Suprapubic skin (tissue), 4 donors: Measurements from ENCODE around the gene TRPM1. TPM values are rescaled to one million over a fixed set of nuclear protein-coding genes. Genes with fewer than 3 reads are reported as not detected.

ENCODE experiments used
- DNase-seq, 2 donors: peaks; one replicate each; pipeline ENCODE4 v3.0.0-alpha.2; 2019; ENCODE audit warnings: low spot score in 2 of 2
- H3K27ac ChIP-seq: fragments of 200-600 bp; sonication (generic); one replicate; pipeline ENCODE4 v1.5.1; 2019
- H3K27me3 ChIP-seq: fragments of 200-600 bp; sonication (generic); one replicate; pipeline ENCODE4 v1.5.1; 2019
- H3K36me3 ChIP-seq: fragments of 200-600 bp; sonication (generic); one replicate; pipeline ENCODE4 v1.5.1; 2019
- H3K4me1 ChIP-seq: fragments of 200-600 bp; sonication (generic); one replicate; pipeline ENCODE4 v1.5.1; 2019
- H3K4me3 ChIP-seq: fragments of 200-600 bp; sonication (generic); one replicate; pipeline ENCODE4 v1.5.1; 2019; ENCODE audit warnings: mild to moderate bottlenecking
- H3K9me3 ChIP-seq: fragments of 200-600 bp; sonication (generic); one replicate; pipeline ENCODE4 v1.5.1; 2019
- EP300 ChIP-seq: sonication (generic); formaldehyde crosslinking; IDR thresholded peaks from one replicate; pipeline ENCODE4 v1.6.1; 2017; ENCODE audit warnings: antibody characterized with exemption
- POLR2A ChIP-seq, 2 donors: fragments of 450-650 bp; IDR thresholded peaks; one replicate each; pipeline ENCODE4 v1.6.1; 2017; ENCODE audit warnings: antibody characterized with exemption in 2 of 2, mild to moderate bottlenecking in 2 of 2, moderate library complexity in 2 of 2
- POLR2AphosphoS5 ChIP-seq, 3 donors: sonication (generic); formaldehyde crosslinking; IDR thresholded peaks; one replicate each; pipeline ENCODE4 v1.6.1; 2017; ENCODE audit warnings: antibody characterized with exemption in 3 of 3
- WGBS: methylation state at CpG from one replicate; pipeline ENCODE4 v1.1.5; 2018; 5-methylcytosine and 5-hydroxymethylcytosine counted together
- total RNA-seq, 4 donors: library from RNA; depleted of rRNA; stranded (reverse); fragments of >200 nt; gene quantifications; one replicate each; pipeline ENCODE4 v1.1.0, GENCODE V29; 2016
- TF ChIP-seq, protein P1 (sequence below), 2 donors: fragments of 200-600 bp in 1 of 2; fragments of 450-650 bp in 1 of 2; sonication (generic) in 1 of 2; IDR thresholded peaks; one replicate each; pipeline ENCODE4 v1.5.1; 2016 to 2019; ENCODE audit warnings: antibody characterized with exemption in 2 of 2, mild to moderate bottlenecking in 1 of 2, moderate library complexity in 1 of 2

Gene TRPM1
- total RNA-seq, 4 donors from 2014 or later, result 5.1 to 15.2 (median 10.2) TPM

DNA sequence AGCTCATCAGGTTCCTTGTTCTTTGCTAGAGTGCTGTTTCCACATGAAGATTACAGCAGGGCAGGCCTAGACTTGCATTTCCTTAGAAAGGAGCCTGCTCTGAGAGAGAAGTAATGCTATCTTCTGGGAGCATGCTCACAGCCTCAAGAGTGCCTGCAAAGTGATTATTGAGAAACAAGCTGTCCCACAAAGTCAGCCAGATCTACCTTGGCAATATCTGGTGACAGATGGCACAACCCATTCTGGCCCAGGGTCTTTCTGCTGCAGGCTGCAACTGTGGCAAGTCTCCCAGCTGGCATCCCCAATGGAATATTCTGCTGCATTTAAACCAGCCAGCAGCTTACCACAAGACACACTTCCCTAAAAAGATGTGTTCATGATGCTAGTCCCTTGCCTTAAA lies 139.4 kb downstream of the TRPM1 start:
- no peak overlapping the region for H3K4me3 ChIP-seq
- no peak for TF ChIP-seq POLR2A (IDR thresholded peaks at IDR 0.05)
- TF ChIP-seq POLR2AphosphoS5 (IDR thresholded peaks at IDR 0.05), result no peak
- TF ChIP-seq, protein P1, sequence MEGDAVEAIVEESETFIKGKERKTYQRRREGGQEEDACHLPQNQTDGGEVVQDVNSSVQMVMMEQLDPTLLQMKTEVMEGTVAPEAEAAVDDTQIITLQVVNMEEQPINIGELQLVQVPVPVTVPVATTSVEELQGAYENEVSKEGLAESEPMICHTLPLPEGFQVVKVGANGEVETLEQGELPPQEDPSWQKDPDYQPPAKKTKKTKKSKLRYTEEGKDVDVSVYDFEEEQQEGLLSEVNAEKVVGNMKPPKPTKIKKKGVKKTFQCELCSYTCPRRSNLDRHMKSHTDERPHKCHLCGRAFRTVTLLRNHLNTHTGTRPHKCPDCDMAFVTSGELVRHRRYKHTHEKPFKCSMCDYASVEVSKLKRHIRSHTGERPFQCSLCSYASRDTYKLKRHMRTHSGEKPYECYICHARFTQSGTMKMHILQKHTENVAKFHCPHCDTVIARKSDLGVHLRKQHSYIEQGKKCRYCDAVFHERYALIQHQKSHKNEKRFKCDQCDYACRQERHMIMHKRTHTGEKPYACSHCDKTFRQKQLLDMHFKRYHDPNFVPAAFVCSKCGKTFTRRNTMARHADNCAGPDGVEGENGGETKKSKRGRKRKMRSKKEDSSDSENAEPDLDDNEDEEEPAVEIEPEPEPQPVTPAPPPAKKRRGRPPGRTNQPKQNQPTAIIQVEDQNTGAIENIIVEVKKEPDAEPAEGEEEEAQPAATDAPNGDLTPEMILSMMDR (IDR thresholded peaks at IDR 0.05), result no peak
- TF ChIP-seq EP300, result no peak
- DNase-seq, result no peak
- H3K4me1 ChIP-seq, result peaks cover 12% of the 10 kb centered on the region
- no peaks in the 10 kb centered on the region for H3K27me3 ChIP-seq
- H3K9me3 ChIP-seq, result no peaks in the 10 kb centered on the region
- H3K27ac ChIP-seq, result no peak overlapping the region
- H3K36me3 ChIP-seq, result peaks cover 63% of the 10 kb centered on the region

DNA sequence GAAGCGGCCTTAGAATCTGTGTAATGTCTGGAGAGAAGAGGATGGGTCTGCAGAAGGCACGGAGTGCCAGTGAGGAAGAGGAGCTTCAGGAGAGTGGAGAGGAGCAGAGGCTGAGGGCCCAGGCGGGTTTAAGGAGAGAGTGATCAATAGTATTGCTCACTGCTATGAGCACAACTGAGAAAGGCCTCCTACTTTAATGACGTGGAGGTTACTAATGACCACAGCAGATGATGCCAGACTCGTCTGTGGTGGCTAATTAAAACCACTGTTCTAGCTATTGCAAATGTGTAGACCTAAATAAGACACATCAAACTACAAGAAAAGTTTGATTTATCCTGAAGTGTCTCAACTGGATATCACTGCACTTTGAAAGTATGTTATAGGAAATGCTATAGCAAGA lies 143.3 kb downstream of the TRPM1 start:
- Histone ChIP-seq H3K9me3 (no peaks in the 10 kb centered on the region), H3K36me3 (peaks cover 73% of the 10 kb centered on the region), H3K27me3 (no peaks in the 10 kb centered on the region), H3K4me3 (no peak overlapping the region), H3K4me1 (peaks cover 12% of the 10 kb centered on the region), H3K27ac (no peak overlapping the region)
- TF ChIP-seq, protein P1 (IDR thresholded peaks at IDR 0.05), result no peak
- TF ChIP-seq POLR2AphosphoS5 (IDR thresholded peaks at IDR 0.05), result no peak
- TF ChIP-seq EP300, result no peak
- WGBS, result 91% methylated on average over 5 of the region's 5 CpGs
- DNase-seq, result no peak

- Histone ChIP-seq H3K9me3 (no peaks in the 10 kb centered on the region), H3K4me3 (no peak overlapping the region), H3K27me3 (no peaks in the 10 kb centered on the region), H3K4me1 (no peaks in the 10 kb centered on the region), H3K36me3 (peaks cover 89% of the 10 kb centered on the region), H3K27ac (no peak overlapping the region)
- no peak for DNase-seq
- TF ChIP-seq POLR2AphosphoS5 (IDR thresholded peaks at IDR 0.05) (no peak), POLR2A (IDR thresholded peaks at IDR 0.05) (no peak), EP300 (no peak)
- TF ChIP-seq, protein P1 (IDR thresholded peaks at IDR 0.05), result no peak
- 83% methylated on average over 6 of the region's 6 CpGs for WGBS
These were observed 145.1 kb downstream of the TRPM1 start for GRCh38 chr15:30956216-30957124.

DNA sequence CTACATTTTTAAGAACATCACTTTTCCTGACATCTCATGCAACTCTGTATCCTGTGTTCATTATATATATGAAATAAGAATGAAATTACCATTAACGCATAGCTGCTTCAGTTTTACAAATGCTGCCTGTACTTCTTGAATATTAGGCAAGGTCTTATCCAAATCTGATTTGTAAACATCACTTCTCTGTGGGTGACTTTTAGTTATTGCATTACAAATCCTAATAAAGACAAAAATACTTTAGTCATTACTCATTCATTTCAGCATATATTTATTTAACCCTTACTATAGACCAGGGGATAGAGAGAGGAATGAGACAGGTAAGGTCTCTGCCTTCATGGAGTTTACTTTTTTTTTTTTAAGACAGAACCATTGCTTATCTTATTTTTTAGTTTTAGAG lies 146.9 kb downstream of the TRPM1 start:
- DNase-seq, result no peak
- no peaks in the 10 kb centered on the region for H3K9me3 ChIP-seq
- TF ChIP-seq POLR2A (IDR thresholded peaks at IDR 0.05), result no peak
- TF ChIP-seq EP300, result no peak
- no peak for TF ChIP-seq POLR2AphosphoS5 (IDR thresholded peaks at IDR 0.05)
- TF ChIP-seq, protein P1 (IDR thresholded peaks at IDR 0.05), result no peak
- no peak overlapping the region for H3K4me3 ChIP-seq
- 92% methylated on average over 1 of the region's 1 CpG for WGBS
- H3K36me3 ChIP-seq, result peaks cover 94% of the 10 kb centered on the region
- H3K27me3 ChIP-seq, result no peaks in the 10 kb centered on the region
- no peaks in the 10 kb centered on the region for H3K4me1 ChIP-seq
- no peak overlapping the region for H3K27ac ChIP-seq

DNA sequence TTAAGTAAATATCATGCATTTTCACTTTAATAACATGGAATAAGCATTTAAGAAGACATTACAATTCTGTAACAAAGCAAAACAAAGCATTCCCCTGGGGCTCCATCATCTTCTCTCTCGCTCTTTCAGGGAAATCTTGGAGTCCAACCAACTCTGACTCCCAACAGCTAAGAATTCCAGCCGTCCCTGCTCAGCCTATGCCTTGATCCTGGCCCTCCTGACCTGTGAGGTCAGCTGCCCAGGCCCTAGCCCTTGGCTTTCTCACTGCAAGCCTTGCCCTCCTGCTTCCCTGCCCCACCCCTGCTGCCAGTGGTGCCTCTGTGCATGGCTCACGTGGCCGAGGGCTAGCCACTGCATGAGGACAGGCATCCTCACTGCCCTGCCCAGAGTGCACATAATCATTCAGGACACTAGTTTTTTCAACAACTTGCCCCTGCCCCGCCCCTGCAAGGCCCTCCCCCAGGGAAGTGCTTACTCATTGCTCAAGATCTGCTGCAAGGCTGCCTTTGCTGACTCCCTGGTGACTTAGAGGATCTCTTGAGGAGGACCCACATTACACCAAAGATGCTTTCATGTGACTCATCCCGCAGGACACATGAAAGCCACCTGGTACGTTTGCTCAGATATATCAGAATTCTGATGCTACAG lies 147.7 kb downstream of the TRPM1 start:
- H3K9me3 ChIP-seq, result no peaks in the 10 kb centered on the region
- peaks cover 94% of the 10 kb centered on the region for H3K36me3 ChIP-seq
- 78% methylated on average over 5 of the region's 7 CpGs for WGBS
- no peak for DNase-seq
- TF ChIP-seq, protein P1 (IDR thresholded peaks at IDR 0.05), result no peak
- TF ChIP-seq POLR2AphosphoS5 (IDR thresholded peaks at IDR 0.05), result no peak
- TF ChIP-seq POLR2A (IDR thresholded peaks at IDR 0.05), result no peak
- no peak for TF ChIP-seq EP300
- no peak overlapping the region for H3K27ac ChIP-seq
- H3K4me3 ChIP-seq, result no peak overlapping the region
- no peaks in the 10 kb centered on the region for H3K27me3 ChIP-seq
- no peaks in the 10 kb centered on the region for H3K4me1 ChIP-seq
